Measurements from ENCODE around the gene PLEKHM1. TPM values are rescaled to one million over a fixed set of nuclear protein-coding genes. Genes with fewer than 3 reads are reported as not detected.
A peak's percentile ranks its signal among the peaks of the same experiment; 100 is the strongest.

The PLEKHM1 gene
- total RNA-seq, 4 donors from 2014 or later: 60.4 to 124 (median 94.1) TPM

DNA sequence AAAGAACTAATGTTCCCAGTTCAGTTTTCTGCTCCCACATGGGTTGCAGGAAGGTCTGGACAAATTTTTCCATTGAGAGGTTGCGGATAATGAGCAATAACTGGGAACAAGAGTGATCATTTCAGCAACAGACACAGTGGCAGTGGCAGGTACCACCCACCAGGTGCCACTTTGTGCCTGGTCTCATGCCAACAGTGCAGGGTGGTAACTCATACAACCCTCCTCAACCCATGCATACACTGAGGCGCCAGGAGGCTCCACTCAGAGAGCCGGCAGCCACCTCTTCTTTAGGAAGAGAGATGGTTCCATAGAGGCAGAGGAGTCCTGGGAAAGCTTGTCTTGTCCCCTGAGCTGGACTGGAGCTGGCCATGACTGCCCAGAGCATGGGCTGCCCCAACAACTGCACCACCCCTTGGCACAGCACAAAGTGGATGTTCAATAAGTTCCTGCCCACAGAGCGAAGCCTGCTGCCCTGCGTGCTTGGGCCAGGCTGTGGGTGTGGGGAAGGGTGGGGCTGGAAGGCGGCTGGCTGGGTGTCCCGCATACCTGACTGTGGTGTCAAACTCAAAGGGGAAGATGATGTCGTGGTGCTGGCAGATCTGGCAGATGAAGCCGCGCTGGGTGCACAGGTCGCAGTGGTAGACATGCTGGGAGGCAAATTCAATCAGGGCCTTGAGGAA lies 51.5 kb downstream of the PLEKHM1 start:
- DNase-seq (ENCODE audit: low spot score in 2 of 2): peak in 1 of 2 donors; percentile 66
- no peaks in the 10 kb centered on the region for H3K27me3 ChIP-seq
- WGBS: 65% methylated on average over 8 of the region's 11 CpGs
- H3K36me3 ChIP-seq: peaks cover 53% of the 10 kb centered on the region
- TF ChIP-seq POLR2AphosphoS5 (IDR thresholded peaks at IDR 0.05): peak in 1 of 3 donors; percentile 6
- no peak for TF ChIP-seq EP300 (IDR thresholded peaks at IDR 0.05)
- TF ChIP-seq, protein P1, sequence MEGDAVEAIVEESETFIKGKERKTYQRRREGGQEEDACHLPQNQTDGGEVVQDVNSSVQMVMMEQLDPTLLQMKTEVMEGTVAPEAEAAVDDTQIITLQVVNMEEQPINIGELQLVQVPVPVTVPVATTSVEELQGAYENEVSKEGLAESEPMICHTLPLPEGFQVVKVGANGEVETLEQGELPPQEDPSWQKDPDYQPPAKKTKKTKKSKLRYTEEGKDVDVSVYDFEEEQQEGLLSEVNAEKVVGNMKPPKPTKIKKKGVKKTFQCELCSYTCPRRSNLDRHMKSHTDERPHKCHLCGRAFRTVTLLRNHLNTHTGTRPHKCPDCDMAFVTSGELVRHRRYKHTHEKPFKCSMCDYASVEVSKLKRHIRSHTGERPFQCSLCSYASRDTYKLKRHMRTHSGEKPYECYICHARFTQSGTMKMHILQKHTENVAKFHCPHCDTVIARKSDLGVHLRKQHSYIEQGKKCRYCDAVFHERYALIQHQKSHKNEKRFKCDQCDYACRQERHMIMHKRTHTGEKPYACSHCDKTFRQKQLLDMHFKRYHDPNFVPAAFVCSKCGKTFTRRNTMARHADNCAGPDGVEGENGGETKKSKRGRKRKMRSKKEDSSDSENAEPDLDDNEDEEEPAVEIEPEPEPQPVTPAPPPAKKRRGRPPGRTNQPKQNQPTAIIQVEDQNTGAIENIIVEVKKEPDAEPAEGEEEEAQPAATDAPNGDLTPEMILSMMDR (IDR thresholded peaks at IDR 0.05): no peak
- no peak for TF ChIP-seq POLR2A (IDR thresholded peaks at IDR 0.05)
- no peaks in the 10 kb centered on the region for H3K9me3 ChIP-seq
- no peak overlapping the region for H3K4me3 ChIP-seq
- peaks cover 24% of the 10 kb centered on the region for H3K4me1 ChIP-seq
- H3K27ac ChIP-seq: peak overlapping the region; percentile 64

DNA sequence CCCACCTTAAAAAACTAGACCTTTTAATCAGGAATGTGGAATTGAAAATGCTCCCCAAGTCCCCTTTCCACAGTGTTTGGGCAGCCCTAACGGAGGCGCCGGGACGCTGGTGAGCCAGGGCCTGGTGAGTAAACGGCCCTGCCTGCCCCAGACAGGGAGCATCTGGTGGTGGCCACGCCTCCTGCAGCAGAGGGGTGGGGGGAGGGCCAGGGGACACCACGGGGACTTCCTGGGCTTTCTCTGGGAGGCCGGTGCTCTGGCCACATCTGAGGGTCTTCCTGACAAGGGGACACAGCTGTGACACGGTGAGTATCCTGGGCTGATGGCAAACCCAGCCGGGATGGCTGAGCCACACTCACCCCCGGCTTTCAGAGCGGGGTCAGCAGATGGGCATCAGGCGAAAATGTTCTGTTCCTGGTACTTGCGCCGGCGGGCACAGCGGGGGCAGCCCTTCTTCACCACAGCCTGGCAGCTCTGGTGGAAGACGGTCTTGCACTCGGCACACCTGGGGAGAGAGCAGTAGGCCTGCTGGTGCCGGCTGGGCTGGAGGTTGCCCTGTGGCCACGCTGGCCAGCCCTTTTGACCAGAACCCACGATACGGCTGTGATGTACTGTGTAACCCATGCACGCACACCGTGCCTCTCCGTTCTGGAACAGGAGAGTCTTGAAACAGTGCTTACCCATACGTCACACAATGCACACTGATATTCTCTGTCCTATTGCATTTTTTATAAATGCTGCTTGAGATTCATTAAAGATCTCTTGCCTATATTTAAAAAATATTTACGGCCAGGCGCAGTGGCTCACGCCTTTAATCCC lies 52.8 kb downstream of the PLEKHM1 start:
- no peak for TF ChIP-seq POLR2A (IDR thresholded peaks at IDR 0.05)
- TF ChIP-seq, protein P1 (IDR thresholded peaks at IDR 0.05): no peak
- TF ChIP-seq POLR2AphosphoS5 (IDR thresholded peaks at IDR 0.05): no peak
- no peak for TF ChIP-seq EP300 (IDR thresholded peaks at IDR 0.05)
- peak in 1 of 2 donors; percentile 53 for DNase-seq (ENCODE audit: low spot score in 2 of 2)
- Histone ChIP-seq H3K9me3 (no peaks in the 10 kb centered on the region), H3K27me3 (no peaks in the 10 kb centered on the region), H3K4me3 (no peak overlapping the region), H3K36me3 (peaks cover 49% of the 10 kb centered on the region), H3K27ac (no peak overlapping the region), H3K4me1 (peaks cover 35% of the 10 kb centered on the region)
- 93% methylated on average over 17 of the region's 30 CpGs for WGBS

DNA sequence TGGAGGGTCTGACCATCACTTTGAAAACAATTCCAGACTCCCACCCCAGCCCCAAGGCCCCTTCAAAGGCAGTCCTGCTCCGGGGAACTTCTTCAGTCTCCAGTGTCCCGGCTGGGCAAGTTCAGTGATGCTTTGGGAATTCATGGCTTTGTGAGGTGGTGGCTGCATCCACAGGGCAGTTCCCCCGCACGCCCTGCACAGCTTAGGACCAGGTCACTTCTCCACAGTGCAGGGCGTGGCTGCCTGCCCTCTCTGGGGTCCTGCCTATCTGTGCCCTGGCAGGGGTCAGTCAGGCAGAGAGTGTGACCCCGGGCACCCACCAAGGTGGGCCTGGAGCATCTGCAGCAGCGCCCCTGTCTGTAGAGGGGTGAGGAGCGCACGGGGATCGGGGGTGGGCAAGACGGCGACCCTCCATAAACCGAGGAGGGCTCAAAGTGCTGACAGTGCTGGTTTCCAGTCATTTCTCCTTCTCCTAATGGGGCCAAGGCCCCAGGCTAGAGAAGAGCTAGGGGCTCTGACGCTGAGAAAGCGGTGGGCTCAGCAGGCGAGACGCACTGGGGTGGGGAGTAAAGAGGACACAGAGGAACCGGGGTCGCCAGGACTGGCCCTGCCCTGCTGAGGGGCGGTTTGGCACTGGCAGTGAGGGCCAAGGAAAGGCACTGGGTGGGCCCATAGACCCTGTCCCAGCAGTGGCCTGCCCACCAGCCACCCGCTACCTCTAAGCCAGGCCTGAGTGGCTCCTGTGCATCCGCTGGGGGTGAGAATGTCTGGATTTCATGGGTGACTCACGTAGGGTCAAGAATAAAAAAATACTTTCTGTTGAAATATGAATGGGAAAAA lies 53.7 kb downstream of the PLEKHM1 start:
- Histone ChIP-seq H3K9me3 (no peaks in the 10 kb centered on the region), H3K4me3 (no peak overlapping the region), H3K27me3 (no peaks in the 10 kb centered on the region), H3K36me3 (peaks cover 46% of the 10 kb centered on the region), H3K4me1 (peaks cover 43% of the 10 kb centered on the region), H3K27ac (no peak overlapping the region)
- TF ChIP-seq, protein P1 (IDR thresholded peaks at IDR 0.05): no peak
- no peak for TF ChIP-seq EP300 (IDR thresholded peaks at IDR 0.05)
- no peak for TF ChIP-seq POLR2AphosphoS5 (IDR thresholded peaks at IDR 0.05)
- no peak for TF ChIP-seq POLR2A (IDR thresholded peaks at IDR 0.05)
- DNase-seq (ENCODE audit: low spot score in 2 of 2): peak in 1 of 2 donors; percentile 50
- WGBS: 94% methylated on average over 11 of the region's 23 CpGs

DNA sequence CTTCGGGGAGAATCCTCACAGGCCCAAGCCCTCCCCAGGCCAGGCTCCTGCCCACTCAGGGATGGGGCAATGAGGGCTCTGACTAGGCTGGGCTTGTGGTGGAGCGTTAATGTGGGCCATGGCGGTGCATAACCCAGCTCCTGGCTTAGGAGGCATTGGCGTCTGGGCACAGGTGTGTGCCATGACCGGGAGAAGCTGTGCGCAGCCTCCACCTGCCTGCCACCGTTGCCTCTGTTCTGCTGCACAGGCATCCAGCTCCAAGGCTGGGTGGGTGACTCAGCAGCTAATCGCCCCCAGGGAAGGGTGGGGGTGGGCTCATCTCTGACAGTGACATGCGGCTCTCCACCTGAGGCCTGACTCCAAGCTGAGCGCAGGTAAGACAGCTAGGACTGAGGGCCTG lies 54.4 kb downstream of the PLEKHM1 start:
- Histone ChIP-seq H3K27me3 (no peaks in the 10 kb centered on the region), H3K27ac (no peak overlapping the region), H3K36me3 (peaks cover 40% of the 10 kb centered on the region), H3K4me3 (no peak overlapping the region), H3K4me1 (peaks cover 50% of the 10 kb centered on the region), H3K9me3 (no peaks in the 10 kb centered on the region)
- DNase-seq (ENCODE audit: low spot score in 2 of 2): no peak
- TF ChIP-seq POLR2A (IDR thresholded peaks at IDR 0.05) (no peak), EP300 (IDR thresholded peaks at IDR 0.05) (no peak), POLR2AphosphoS5 (IDR thresholded peaks at IDR 0.05) (no peak)
- TF ChIP-seq, protein P1 (IDR thresholded peaks at IDR 0.05): no peak
- 73% methylated on average over 5 of the region's 10 CpGs for WGBS

Data from suprapubic skin (tissue), 4 donors.